Suprapubic skin (tissue), 4 donors: Measurements from ENCODE around the gene PTPRD.

Source experiments
- POLR2A ChIP-seq, 2 donors: fragments of 450-650 bp; IDR thresholded peaks; one replicate each; pipeline ENCODE4 v1.6.1; 2017; ENCODE audit warnings: antibody characterized with exemption in 2 of 2, mild to moderate bottlenecking in 2 of 2, moderate library complexity in 2 of 2
- POLR2AphosphoS5 ChIP-seq, 3 donors: sonication (generic); formaldehyde crosslinking; IDR thresholded peaks; one replicate each; pipeline ENCODE4 v1.6.1; 2017; ENCODE audit warnings: antibody characterized with exemption in 3 of 3
- TF ChIP-seq, protein P1 (sequence below), 2 donors: fragments of 200-600 bp in 1 of 2; fragments of 450-650 bp in 1 of 2; sonication (generic) in 1 of 2; IDR thresholded peaks; one replicate each; pipeline ENCODE4 v1.5.1; 2016 to 2019; ENCODE audit warnings: antibody characterized with exemption in 2 of 2, mild to moderate bottlenecking in 1 of 2, moderate library complexity in 1 of 2

DNA sequence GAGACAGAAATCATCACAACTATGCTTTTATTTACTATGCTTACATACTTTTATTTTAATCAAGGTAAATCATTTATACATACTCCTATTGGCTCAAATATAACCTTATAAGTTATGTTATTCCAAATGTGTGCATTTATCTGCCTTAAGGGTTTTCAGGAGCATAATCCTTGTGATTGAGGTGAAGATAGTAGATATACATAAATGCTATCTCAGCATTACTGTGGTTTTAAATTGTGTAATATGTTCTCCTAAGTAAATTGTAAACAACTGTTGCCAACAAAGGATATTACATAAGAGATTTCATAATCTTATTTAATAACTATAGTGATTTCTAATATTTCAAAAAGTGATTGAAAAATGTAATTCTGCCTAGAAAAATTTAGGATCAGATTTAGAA, 1438.4 kb downstream of the PTPRD start:
- TF ChIP-seq, protein P1, sequence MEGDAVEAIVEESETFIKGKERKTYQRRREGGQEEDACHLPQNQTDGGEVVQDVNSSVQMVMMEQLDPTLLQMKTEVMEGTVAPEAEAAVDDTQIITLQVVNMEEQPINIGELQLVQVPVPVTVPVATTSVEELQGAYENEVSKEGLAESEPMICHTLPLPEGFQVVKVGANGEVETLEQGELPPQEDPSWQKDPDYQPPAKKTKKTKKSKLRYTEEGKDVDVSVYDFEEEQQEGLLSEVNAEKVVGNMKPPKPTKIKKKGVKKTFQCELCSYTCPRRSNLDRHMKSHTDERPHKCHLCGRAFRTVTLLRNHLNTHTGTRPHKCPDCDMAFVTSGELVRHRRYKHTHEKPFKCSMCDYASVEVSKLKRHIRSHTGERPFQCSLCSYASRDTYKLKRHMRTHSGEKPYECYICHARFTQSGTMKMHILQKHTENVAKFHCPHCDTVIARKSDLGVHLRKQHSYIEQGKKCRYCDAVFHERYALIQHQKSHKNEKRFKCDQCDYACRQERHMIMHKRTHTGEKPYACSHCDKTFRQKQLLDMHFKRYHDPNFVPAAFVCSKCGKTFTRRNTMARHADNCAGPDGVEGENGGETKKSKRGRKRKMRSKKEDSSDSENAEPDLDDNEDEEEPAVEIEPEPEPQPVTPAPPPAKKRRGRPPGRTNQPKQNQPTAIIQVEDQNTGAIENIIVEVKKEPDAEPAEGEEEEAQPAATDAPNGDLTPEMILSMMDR (IDR thresholded peaks at IDR 0.05), result no peak
- TF ChIP-seq POLR2A (IDR thresholded peaks at IDR 0.05) (no peak), POLR2AphosphoS5 (IDR thresholded peaks at IDR 0.05) (no peak)
